H1 (cell line): ENCODE data around the gene CDK4.

Source experiments
- BRCA1 ChIP-seq: IDR thresholded peaks from 2 replicates; pipeline ENCODE4 v1.6.1; 2012; ENCODE audit warnings: low read depth, low read length, improper control_type of control experiment
- EP300 ChIP-seq, 2 experiments: IDR thresholded peaks; 1 replicate in 1 of 2; 2 replicates in 1 of 2; pipeline ENCODE4 v1.6.1; 2011 to 2012; ENCODE audit warnings: low read depth in 2 of 2, low read length in 2 of 2, mild to moderate bottlenecking in 2 of 2, borderline replicate concordance in 1 of 2, inconsistent platforms in 1 of 2, moderate library complexity in 1 of 2
- JUN ChIP-seq: IDR thresholded peaks from 2 replicates; pipeline ENCODE4 v1.6.1; 2011; ENCODE audit warnings: low read depth, mild to moderate bottlenecking, improper control_type of control experiment, low read length
- MAFK ChIP-seq: IDR thresholded peaks from 2 replicates; pipeline ENCODE4 v1.6.1; 2012; ENCODE audit warnings: low read depth, mild to moderate bottlenecking, improper control_type of control experiment, low read length
- POLR2A ChIP-seq, 2 experiments: IDR thresholded peaks; 1 replicate in 1 of 2; 2 replicates in 1 of 2; pipeline ENCODE4 v1.6.1; 2011; ENCODE audit warnings: low read depth in 2 of 2, low read length in 2 of 2, mild to moderate bottlenecking in 2 of 2; ENCODE audit errors: control extremely low read depth in 1 of 2
- RAD21 ChIP-seq, 2 experiments: IDR thresholded peaks in 1 of 2; conservative IDR thresholded peaks in 1 of 2; 2 replicates each; pipeline ENCODE4 v1.6.1; 2011; ENCODE audit warnings: low read depth in 2 of 2, low read length in 2 of 2, improper control_type of control experiment in 1 of 2, inconsistent platforms in 1 of 2, mild to moderate bottlenecking in 1 of 2, moderate library complexity in 1 of 2
- SUZ12 ChIP-seq: fragments of 200-600 bp; sonication (generic); IDR thresholded peaks from 2 replicates; pipeline ENCODE4 v1.6.1; 2012; ENCODE audit warnings: mild to moderate bottlenecking, inconsistent platforms, low read length, moderate library complexity, mixed read lengths
- TBP ChIP-seq: IDR thresholded peaks from 2 replicates; pipeline ENCODE4 v1.6.1; 2011; ENCODE audit warnings: low read depth, low read length, improper control_type of control experiment
- YY1 ChIP-seq: IDR thresholded peaks from 2 replicates; pipeline ENCODE4 v1.6.1; 2011; ENCODE audit warnings: low read depth, mild to moderate bottlenecking, low read length
- TF ChIP-seq, protein P1 (sequence below), 3 experiments: IDR thresholded peaks; 1 replicate in 2 of 3; 2 replicates in 1 of 3; pipeline versions ENCODE4 v1.5.1 to v1.6.1; 2011; ENCODE audit warnings: low read length in 3 of 3, mild to moderate bottlenecking in 3 of 3, inconsistent platforms in 2 of 3, low read depth in 1 of 3, moderate library complexity in 1 of 3; ENCODE audit not compliant: insufficient read depth in 1 of 3; ENCODE audit errors: control extremely low read depth in 1 of 3

- TF ChIP-seq TBP: no peak
- no peak for TF ChIP-seq SUZ12
- TF ChIP-seq, protein P1, sequence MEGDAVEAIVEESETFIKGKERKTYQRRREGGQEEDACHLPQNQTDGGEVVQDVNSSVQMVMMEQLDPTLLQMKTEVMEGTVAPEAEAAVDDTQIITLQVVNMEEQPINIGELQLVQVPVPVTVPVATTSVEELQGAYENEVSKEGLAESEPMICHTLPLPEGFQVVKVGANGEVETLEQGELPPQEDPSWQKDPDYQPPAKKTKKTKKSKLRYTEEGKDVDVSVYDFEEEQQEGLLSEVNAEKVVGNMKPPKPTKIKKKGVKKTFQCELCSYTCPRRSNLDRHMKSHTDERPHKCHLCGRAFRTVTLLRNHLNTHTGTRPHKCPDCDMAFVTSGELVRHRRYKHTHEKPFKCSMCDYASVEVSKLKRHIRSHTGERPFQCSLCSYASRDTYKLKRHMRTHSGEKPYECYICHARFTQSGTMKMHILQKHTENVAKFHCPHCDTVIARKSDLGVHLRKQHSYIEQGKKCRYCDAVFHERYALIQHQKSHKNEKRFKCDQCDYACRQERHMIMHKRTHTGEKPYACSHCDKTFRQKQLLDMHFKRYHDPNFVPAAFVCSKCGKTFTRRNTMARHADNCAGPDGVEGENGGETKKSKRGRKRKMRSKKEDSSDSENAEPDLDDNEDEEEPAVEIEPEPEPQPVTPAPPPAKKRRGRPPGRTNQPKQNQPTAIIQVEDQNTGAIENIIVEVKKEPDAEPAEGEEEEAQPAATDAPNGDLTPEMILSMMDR (IDR thresholded peaks at IDR 0.05; ENCODE audit: control extremely low read depth in 1 of 3, insufficient read depth in 1 of 3, low read depth in 1 of 3, low read length in 3 of 3): no peak
- TF ChIP-seq POLR2A (IDR thresholded peaks at IDR 0.05; ENCODE audit: control extremely low read depth in 1 of 2, low read depth in 2 of 2, low read length in 2 of 2): no peak
- no peak for TF ChIP-seq EP300 (IDR thresholded peaks at IDR 0.05; ENCODE audit: borderline replicate concordance in 1 of 2, low read depth in 2 of 2, low read length in 2 of 2)
- no peak for TF ChIP-seq MAFK
- no peak for TF ChIP-seq BRCA1
- no peak for TF ChIP-seq JUN
- TF ChIP-seq RAD21 (IDR thresholded peaks at IDR 0.05 in 1 of 2, conservative IDR thresholded peaks at IDR 0.05 in 1 of 2; ENCODE audit: low read depth in 2 of 2, low read length in 2 of 2): no peak
- no peak for TF ChIP-seq YY1
Observed at GRCh38 chr12:57762463-57762862, 10.4 kb upstream of the CDK4 start.
